NCI-H146 treated with DMSO at 0.1 percent for 48 hours (cell line): ENCODE data around the gene TMEM135.

Source experiments
- DNase-seq: peaks from one replicate; lab custom pipeline; 2025; ENCODE audit not compliant: unreplicated experiment; lab: John Stamatoyannopoulos, UW

The TMEM135 gene

GRCh38 chr11:87347441-87347840, 309.7 kb downstream of the TMEM135 start:
- no peak for DNase-seq

- no peak for DNase-seq
Observed at GRCh38 chr11:87347854-87348253, 310.1 kb downstream of the TMEM135 start.

- DNase-seq: no peak
Observed at GRCh38 chr11:87351676-87352075, 313.9 kb downstream of the TMEM135 start.

GRCh38 chr11:87352759-87353707, 315.3 kb downstream of the TMEM135 start:
- DNase-seq: no peak

- DNase-seq: no peak
Observed at GRCh38 chr11:87353771-87354345, 316.1 kb downstream of the TMEM135 start.

- no peak for DNase-seq
Observed at GRCh38 chr11:87355596-87355995, 317.9 kb downstream of the TMEM135 start.

- DNase-seq: peak; percentile 63
Observed at GRCh38 chr11:87356428-87356827, 318.7 kb downstream of the TMEM135 start.

GRCh38 chr11:87358461-87358860, 320.7 kb downstream of the TMEM135 start:
- no peak for DNase-seq

GRCh38 chr11:87359401-87359800, 321.7 kb downstream of the TMEM135 start:
- peak; percentile 77 for DNase-seq

- DNase-seq: no peak
Observed at GRCh38 chr11:87361891-87362290, 324.2 kb downstream of the TMEM135 start.

GRCh38 chr11:87366346-87366745, 328.6 kb downstream of the TMEM135 start:
- no peak for DNase-seq

GRCh38 chr11:87366763-87367405, 329.1 kb downstream of the TMEM135 start:
- DNase-seq: no peak

- DNase-seq: no peak
Observed at GRCh38 chr11:87368151-87368550, 330.4 kb downstream of the TMEM135 start.

- DNase-seq: peak; percentile 31
Observed at GRCh38 chr11:87368858-87369480, 331.2 kb downstream of the TMEM135 start.

GRCh38 chr11:87369888-87370287, 332.2 kb downstream of the TMEM135 start:
- no peak for DNase-seq

- no peak for DNase-seq
Observed at GRCh38 chr11:87372065-87372464, 334.3 kb downstream of the TMEM135 start.
